ENCODE measurements around the gene G3BP2.

GRCh38 chr4:75633846-75634245 lies 39.4 kb downstream of the G3BP2 start:
- TF ChIP-seq POLR2AphosphoS5 (IDR thresholded peaks at IDR 0.05; ENCODE audit: borderline replicate concordance, low read depth, low read length) (no peak), EZH2 (IDR thresholded peaks at IDR 0.05) (no peak)

All from SK-N-MC (cell line).